B cell (primary cell): ENCODE results near the gene GPR148. TPM values are rescaled to one million over a fixed set of nuclear protein-coding genes. Genes with fewer than 3 reads are reported as not detected.

Source experiments
- ATAC-seq: fragments of 200-7000 bp; cut with Tn5 transposase; one replicate; pipeline ENCODE4 v1.10.0; 2021; ENCODE audit warnings: low read depth, mild to moderate bottlenecking, moderate number of reproducible peaks, moderate library complexity
- CTCF ChIA-PET: fragments of 350-600 bp; sonication (Branson Sonifier 250); formaldehyde crosslinking; loops from one replicate; lab custom pipeline; 2021; ENCODE audit warnings: antibody characterized with exemption, inconsistent platforms; lab: Charles Lee
- POLR2A ChIA-PET: fragments of 350-600 bp; sonication (Branson Sonifier 250); formaldehyde crosslinking; loops from one replicate; lab custom pipeline; 2021; ENCODE audit warnings: antibody characterized with exemption; lab: Charles Lee
- DNase-seq: peaks from one replicate; pipeline ENCODE4 v3.0.0; 2013
- H2AFZ ChIP-seq: 2 replicates; pipeline ENCODE4 v1.6.1; 2012; ENCODE audit warnings: mild to moderate bottlenecking, low read depth, low read length; ENCODE audit not compliant: insufficient read depth, poor library complexity, severe bottlenecking
- H3K27ac ChIP-seq, 2 donors: 1 replicate in 1 of 2; 2 replicates in 1 of 2; pipeline ENCODE4 v1.5.1; 2012 to 2013; ENCODE audit warnings: low read length in 2 of 2, mild to moderate bottlenecking in 2 of 2, moderate library complexity in 1 of 2
- H3K27me3 ChIP-seq, 4 experiments: fragments of 200-600 bp in 1 of 4; sonication (generic) in 1 of 4; replicated peaks in 1 of 4; 1 replicate in 2 of 4; 2 replicates in 2 of 4; pipeline versions ENCODE4 v1.6.1 to v1.7.0; 2013 to 2016; ENCODE audit warnings: low read length in 3 of 4, mild to moderate bottlenecking in 2 of 4, mixed read lengths in 1 of 4, moderate library complexity in 1 of 4; ENCODE audit not compliant: insufficient read depth in 4 of 4, control insufficient read depth in 3 of 4; ENCODE audit errors: control extremely low read depth in 1 of 4
- H3K36me3 ChIP-seq, 2 experiments: replicated peaks in 1 of 2; 1 replicate in 1 of 2; 2 replicates in 1 of 2; pipeline versions ENCODE4 v1.6.1 to v1.7.1; 2013; ENCODE audit warnings: low read length in 1 of 2; ENCODE audit not compliant: insufficient read depth in 2 of 2, control insufficient read depth in 1 of 2; ENCODE audit errors: control extremely low read depth in 1 of 2, extremely low read depth in 1 of 2
- H3K4me1 ChIP-seq, 2 donors: fragments of 200-600 bp in 1 of 2; sonication (generic) in 1 of 2; 1 replicate in 1 of 2; 2 replicates in 1 of 2; pipeline versions ENCODE4 v1.5.1 to v1.6.1; 2013 to 2017; ENCODE audit warnings: low read length in 2 of 2; ENCODE audit not compliant: control insufficient read depth in 2 of 2, insufficient read depth in 2 of 2
- H3K4me2 ChIP-seq: replicated peaks from 2 replicates; pipeline ENCODE3; 2012; ENCODE audit warnings: mild to moderate bottlenecking, low read depth, low read length; ENCODE audit not compliant: poor library complexity, severe bottlenecking
- H3K4me3 ChIP-seq, 5 experiments: fragments of 200-600 bp in 1 of 5; sonication (generic) in 1 of 5; 1 replicate in 3 of 5; 2 replicates in 2 of 5; pipeline versions ENCODE4 v1.5.1 to v1.7.0; 2011 to 2016; ENCODE audit warnings: low read length in 4 of 5, mild to moderate bottlenecking in 4 of 5, low read depth in 2 of 5, control low read depth in 1 of 5, moderate library complexity in 1 of 5; ENCODE audit not compliant: insufficient read depth in 1 of 5; ENCODE audit errors: control extremely low read depth in 1 of 5, extremely low read depth in 1 of 5
- H3K79me2 ChIP-seq: fragments of 200-600 bp; sonication (generic); one replicate; pipeline ENCODE4 v1.6.0; 2016; ENCODE audit warnings: low read length; ENCODE audit not compliant: control insufficient read depth, insufficient read depth
- H3K9ac ChIP-seq: fragments of 200-600 bp; sonication (generic); 2 replicates; pipeline ENCODE4 v1.6.1; 2017; ENCODE audit warnings: mild to moderate bottlenecking, low read length, moderate library complexity
- H3K9me3 ChIP-seq, 3 donors: one replicate each; pipeline versions ENCODE4 v1.6.1 to v1.7.1; 2013; ENCODE audit warnings: low read length in 2 of 3; ENCODE audit not compliant: control insufficient read depth in 2 of 3, insufficient read depth in 1 of 3; ENCODE audit errors: control extremely low read depth in 1 of 3
- H4K20me1 ChIP-seq: 2 replicates; pipeline ENCODE4 v1.6.0; 2012; ENCODE audit warnings: mild to moderate bottlenecking, low read length; ENCODE audit not compliant: insufficient read depth, control insufficient read depth, poor library complexity, severe bottlenecking
- H3K27ac Mint-ChIP-seq: one replicate; pipeline ENCODE4 v1.8.0; 2021; ENCODE audit warnings: mixed read lengths
- H3K27me3 Mint-ChIP-seq: one replicate; pipeline ENCODE4 v1.8.0; 2021; ENCODE audit warnings: mixed read lengths
- H3K4me1 Mint-ChIP-seq: one replicate; pipeline ENCODE4 v1.8.0; 2021; ENCODE audit warnings: mixed read lengths
- H3K4me3 Mint-ChIP-seq: one replicate; pipeline ENCODE4 v1.8.0; 2021; ENCODE audit warnings: mixed read lengths
- H3K9me3 Mint-ChIP-seq: one replicate; pipeline ENCODE4 v1.8.0; 2022; ENCODE audit warnings: mixed read lengths; ENCODE audit not compliant: insufficient read depth
- EZH2 ChIP-seq: IDR thresholded peaks from 2 replicates; pipeline ENCODE4 v1.6.1; 2012; ENCODE audit warnings: borderline replicate concordance, low read depth, mild to moderate bottlenecking, moderate library complexity, low read length; ENCODE audit not compliant: insufficient read depth, poor library complexity, severe bottlenecking
- WGBS: methylation state at CpG from one replicate; pipeline ENCODE4 v1.1.5; 2013; ENCODE audit warnings: missing lambda C conversion rate; ENCODE audit not compliant: insufficient coverage; 5-methylcytosine and 5-hydroxymethylcytosine counted together
- intact Hi-C: fragments of 100-400 bp; cut with micrococcal nuclease; formaldehyde crosslinking; loops from one replicate; pipeline ENCODE4 v1.10.0; 2022
- polyA plus RNA-seq: library from polyadenylated mRNA; depleted of rRNA; stranded (reverse); fragments of >200 nt; gene quantifications from 2 replicates; pipeline ENCODE4 v1.2.3, GENCODE V29; 2012
- total RNA-seq, 2 donors: library from RNA; stranded (reverse); fragments of 120-200 nt in 1 of 2; gene quantifications; 1 replicate in 1 of 2; 2 replicates in 1 of 2; pipeline versions ENCODE4 v1.2.3 to v1.2.4, GENCODE V29; 2013 to 2022
- TF ChIP-seq, protein P1 (sequence below): fragments of 200-600 bp; IDR thresholded peaks from one replicate; pipeline ENCODE4 v1.8.0; 2022; ENCODE audit warnings: antibody characterized with exemption, mild to moderate bottlenecking

The GPR148 gene
- total and polyA plus RNA-seq, 2 donors (not counting 1 experiment from before 2014, with no cell fraction given), result not detected

DNA sequence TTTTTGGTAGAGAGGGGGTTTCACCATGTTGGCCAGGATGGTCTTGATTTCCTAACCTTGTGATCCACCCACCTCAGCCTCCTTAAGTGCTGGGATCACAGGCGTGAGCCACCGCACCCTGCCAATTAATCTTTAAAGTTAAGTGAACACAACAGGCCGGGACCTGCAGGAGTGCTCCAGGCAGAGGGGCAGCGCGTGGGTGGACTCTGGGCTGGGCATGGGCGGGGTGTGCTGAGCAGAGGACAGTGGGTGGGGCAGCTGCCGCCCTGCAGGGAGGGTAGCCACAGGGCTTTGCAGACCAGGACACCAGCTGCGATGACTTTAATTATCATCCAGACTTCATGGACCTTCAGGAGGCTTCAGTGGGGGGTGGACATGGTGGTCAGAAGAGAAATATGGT is 8.8 kb upstream of the GPR148 start:
- no peaks in the 10 kb centered on the region for H3K4me1 Mint-ChIP-seq

DNA sequence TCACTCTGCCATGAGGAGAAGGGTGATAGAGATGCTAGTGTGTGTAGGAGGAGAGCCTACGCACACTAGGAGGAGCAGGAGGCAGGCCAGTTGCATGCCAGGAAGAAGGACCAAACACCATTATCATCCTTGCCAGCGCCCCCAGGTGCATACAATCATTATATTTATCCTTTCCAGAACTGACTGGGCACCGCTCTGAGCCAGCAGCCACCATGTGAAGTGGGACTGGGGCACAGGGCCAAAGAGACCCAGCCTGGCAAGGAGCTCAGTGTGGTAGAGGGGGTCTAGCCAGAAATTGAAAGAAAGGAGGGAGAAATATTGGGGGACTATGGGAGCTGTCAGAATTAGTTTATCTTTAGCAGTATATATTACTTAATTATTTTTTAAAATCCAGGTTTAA is 8.3 kb upstream of the GPR148 start:
- Histone ChIP-seq H3K4me3 (no peak overlapping the region), H3K9me3 (peaks cover 0 to 7% (median 0%) of the 10 kb centered on the region in 3 donors), H3K4me1 (no peaks in the 10 kb centered on the region), H3K9ac (no peak overlapping the region), H3K27me3 (peaks cover 0 to 6% (median 4%) of the 10 kb centered on the region in 4 experiments), H3K4me2 (no peak overlapping the region), H4K20me1 (no peaks in the 10 kb centered on the region), H3K36me3 (no peaks in the 10 kb centered on the region), H3K79me2 (no peaks in the 10 kb centered on the region), H2AFZ (no peak overlapping the region), H3K27ac (no peak overlapping the region)
- Mint-ChIP-seq H3K27ac (no peak overlapping the region), H3K27me3 (peaks cover 18% of the 10 kb centered on the region), H3K4me3 (no peak overlapping the region), H3K4me1 (no peaks in the 10 kb centered on the region), H3K9me3 (no peaks in the 10 kb centered on the region)
- POLR2A ChIA-PET, result no interaction called here
- DNase-seq (no peak), ATAC-seq (no peak)
- CTCF ChIA-PET, result no interaction called here
- intact Hi-C loops, result no loop called here
- no peak for TF ChIP-seq EZH2
- TF ChIP-seq, protein P1, sequence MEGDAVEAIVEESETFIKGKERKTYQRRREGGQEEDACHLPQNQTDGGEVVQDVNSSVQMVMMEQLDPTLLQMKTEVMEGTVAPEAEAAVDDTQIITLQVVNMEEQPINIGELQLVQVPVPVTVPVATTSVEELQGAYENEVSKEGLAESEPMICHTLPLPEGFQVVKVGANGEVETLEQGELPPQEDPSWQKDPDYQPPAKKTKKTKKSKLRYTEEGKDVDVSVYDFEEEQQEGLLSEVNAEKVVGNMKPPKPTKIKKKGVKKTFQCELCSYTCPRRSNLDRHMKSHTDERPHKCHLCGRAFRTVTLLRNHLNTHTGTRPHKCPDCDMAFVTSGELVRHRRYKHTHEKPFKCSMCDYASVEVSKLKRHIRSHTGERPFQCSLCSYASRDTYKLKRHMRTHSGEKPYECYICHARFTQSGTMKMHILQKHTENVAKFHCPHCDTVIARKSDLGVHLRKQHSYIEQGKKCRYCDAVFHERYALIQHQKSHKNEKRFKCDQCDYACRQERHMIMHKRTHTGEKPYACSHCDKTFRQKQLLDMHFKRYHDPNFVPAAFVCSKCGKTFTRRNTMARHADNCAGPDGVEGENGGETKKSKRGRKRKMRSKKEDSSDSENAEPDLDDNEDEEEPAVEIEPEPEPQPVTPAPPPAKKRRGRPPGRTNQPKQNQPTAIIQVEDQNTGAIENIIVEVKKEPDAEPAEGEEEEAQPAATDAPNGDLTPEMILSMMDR, result no peak
- WGBS, result no CpG with 5 or more reads among the region's 3 CpGs

More for the DNA sequence above, 8.8 kb upstream of the GPR148 start:
- Histone ChIP-seq H3K9ac (no peak overlapping the region), H3K4me1 (no peaks in the 10 kb centered on the region), H3K4me3 (no peak overlapping the region), H2AFZ (no peak overlapping the region), H3K36me3 (no peaks in the 10 kb centered on the region), H3K79me2 (no peaks in the 10 kb centered on the region), H3K9me3 (peaks cover 0 to 7% (median 0%) of the 10 kb centered on the region in 3 donors), H4K20me1 (no peaks in the 10 kb centered on the region), H3K27ac (no peak overlapping the region), H3K4me2 (no peak overlapping the region), H3K27me3 (peaks cover 0 to 6% (median under 1%) of the 10 kb centered on the region in 4 experiments)
- no peak for TF ChIP-seq EZH2
- TF ChIP-seq, protein P1, result no peak
- ChIA-PET POLR2A (no interaction called here), CTCF (no interaction called here)
- ATAC-seq (no peak), DNase-seq (no peak)
- intact Hi-C loops, result no loop called here
- Mint-ChIP-seq H3K9me3 (no peaks in the 10 kb centered on the region), H3K4me3 (no peak overlapping the region), H3K27ac (no peak overlapping the region), H3K27me3 (peaks cover 18% of the 10 kb centered on the region)
- 90% methylated on average over 6 of the region's 8 CpGs for WGBS
